Nephron progenitor cell (in vitro differentiated cells): Measurements from ENCODE around the gene RDH13.

Experiments used
- DNase-seq: peaks from one replicate; pipeline ENCODE4 v3.0.0; 2021
- H3K27ac Mint-ChIP-seq: 2 replicates; pipeline ENCODE4 v1.8.0; 2021; ENCODE audit warnings: mild to moderate bottlenecking, moderate library complexity, mixed read lengths
- H3K27me3 Mint-ChIP-seq: 2 replicates; pipeline ENCODE4 v1.8.0; 2021; ENCODE audit warnings: mild to moderate bottlenecking, low read depth, mixed read lengths; ENCODE audit not compliant: poor library complexity
- H3K36me3 Mint-ChIP-seq: 2 replicates; pipeline ENCODE4 v1.8.0; 2021; ENCODE audit warnings: low read depth, mixed read lengths
- H3K4me1 Mint-ChIP-seq: 2 replicates; pipeline ENCODE4 v1.8.0; 2021; ENCODE audit warnings: mixed read lengths
- H3K4me3 Mint-ChIP-seq: 2 replicates; pipeline ENCODE4 v1.8.0; 2021; ENCODE audit warnings: mild to moderate bottlenecking, moderate library complexity, mixed read lengths
- H3K9me3 Mint-ChIP-seq: 2 replicates; pipeline ENCODE4 v1.8.0; 2021; ENCODE audit warnings: mild to moderate bottlenecking, moderate library complexity, mixed read lengths
- TF ChIP-seq, protein P1 (sequence below): fragments of 200-600 bp; sonication (generic); IDR thresholded peaks from 2 replicates; pipeline ENCODE4 v1.5.0; 2021; ENCODE audit warnings: antibody characterized with exemption

Gene RDH13

DNA sequence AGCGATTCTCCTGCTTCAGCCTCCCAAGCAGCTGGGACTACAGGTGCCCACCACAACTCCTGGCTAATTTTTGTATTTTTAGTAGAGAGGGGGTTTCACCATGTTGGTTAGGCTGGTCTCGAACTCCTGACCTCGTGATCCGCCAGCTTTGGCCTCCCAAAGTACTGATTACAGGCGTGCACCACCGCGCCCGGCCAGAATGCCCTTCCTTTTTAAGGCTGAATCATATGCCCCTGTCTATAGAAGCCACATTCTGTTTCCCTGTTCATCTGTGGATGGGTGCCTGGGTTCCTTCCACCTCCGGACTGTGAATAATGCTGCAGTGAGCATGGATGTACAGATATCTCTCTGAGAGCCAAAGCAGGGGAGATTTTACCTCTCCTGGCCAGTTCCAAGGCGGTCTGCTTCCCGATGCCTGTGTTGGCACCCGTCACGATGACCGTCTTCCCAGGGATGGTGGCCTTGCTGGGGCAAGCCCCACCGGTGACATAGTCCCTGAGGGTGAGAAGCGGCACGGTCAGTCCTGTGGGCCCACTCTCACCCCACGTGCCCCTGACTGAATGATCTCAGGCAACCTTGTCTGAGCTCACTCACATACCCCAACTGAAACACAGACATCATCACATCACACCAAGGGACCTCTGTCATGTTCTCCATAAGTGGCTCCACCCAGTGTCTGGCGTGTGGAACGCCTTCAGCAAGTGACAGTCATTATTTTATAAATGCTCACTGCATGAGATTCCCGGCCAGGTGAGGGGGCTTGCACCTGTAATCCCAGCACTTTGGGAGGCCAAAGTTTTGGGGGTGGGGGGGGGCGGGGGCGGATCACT lies 4.0 kb downstream of the RDH13 start:
- TF ChIP-seq, protein P1, sequence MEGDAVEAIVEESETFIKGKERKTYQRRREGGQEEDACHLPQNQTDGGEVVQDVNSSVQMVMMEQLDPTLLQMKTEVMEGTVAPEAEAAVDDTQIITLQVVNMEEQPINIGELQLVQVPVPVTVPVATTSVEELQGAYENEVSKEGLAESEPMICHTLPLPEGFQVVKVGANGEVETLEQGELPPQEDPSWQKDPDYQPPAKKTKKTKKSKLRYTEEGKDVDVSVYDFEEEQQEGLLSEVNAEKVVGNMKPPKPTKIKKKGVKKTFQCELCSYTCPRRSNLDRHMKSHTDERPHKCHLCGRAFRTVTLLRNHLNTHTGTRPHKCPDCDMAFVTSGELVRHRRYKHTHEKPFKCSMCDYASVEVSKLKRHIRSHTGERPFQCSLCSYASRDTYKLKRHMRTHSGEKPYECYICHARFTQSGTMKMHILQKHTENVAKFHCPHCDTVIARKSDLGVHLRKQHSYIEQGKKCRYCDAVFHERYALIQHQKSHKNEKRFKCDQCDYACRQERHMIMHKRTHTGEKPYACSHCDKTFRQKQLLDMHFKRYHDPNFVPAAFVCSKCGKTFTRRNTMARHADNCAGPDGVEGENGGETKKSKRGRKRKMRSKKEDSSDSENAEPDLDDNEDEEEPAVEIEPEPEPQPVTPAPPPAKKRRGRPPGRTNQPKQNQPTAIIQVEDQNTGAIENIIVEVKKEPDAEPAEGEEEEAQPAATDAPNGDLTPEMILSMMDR: no peak
- Mint-ChIP-seq H3K27ac (peak overlapping the region; percentile 80), H3K27me3 (peaks cover 14% of the 10 kb centered on the region), H3K36me3 (peaks cover 42% of the 10 kb centered on the region), H3K4me3 (no peak overlapping the region), H3K9me3 (no peaks in the 10 kb centered on the region), H3K4me1 (peaks cover 11% of the 10 kb centered on the region)
- no peak for DNase-seq

DNA sequence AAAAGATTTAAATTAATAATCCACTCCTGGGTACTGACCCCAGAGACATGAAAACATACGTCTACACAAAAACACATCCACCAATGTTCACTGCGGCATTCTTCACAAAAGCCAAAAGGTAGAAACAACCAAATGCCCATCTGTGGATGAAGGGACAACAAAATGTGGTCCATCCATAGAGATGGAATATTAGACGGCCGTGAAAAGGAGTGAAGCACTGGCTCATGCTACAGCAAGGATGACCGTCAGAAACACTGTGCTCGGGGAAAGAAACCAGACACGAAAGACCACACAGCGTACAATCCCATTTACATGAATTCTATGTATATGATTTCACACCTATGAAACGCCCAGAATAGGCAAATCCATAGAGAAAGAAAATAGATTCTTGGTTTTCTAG lies 6.1 kb downstream of the RDH13 start:
- no peak overlapping the region for H3K4me3 Mint-ChIP-seq
- H3K36me3 Mint-ChIP-seq: peaks cover 58% of the 10 kb centered on the region
- no peaks in the 10 kb centered on the region for H3K9me3 Mint-ChIP-seq
- TF ChIP-seq, protein P1: no peak
- H3K4me1 Mint-ChIP-seq: peaks cover 5% of the 10 kb centered on the region
- DNase-seq: no peak
- H3K27me3 Mint-ChIP-seq: peaks cover 3% of the 10 kb centered on the region
- no peak overlapping the region for H3K27ac Mint-ChIP-seq

DNA sequence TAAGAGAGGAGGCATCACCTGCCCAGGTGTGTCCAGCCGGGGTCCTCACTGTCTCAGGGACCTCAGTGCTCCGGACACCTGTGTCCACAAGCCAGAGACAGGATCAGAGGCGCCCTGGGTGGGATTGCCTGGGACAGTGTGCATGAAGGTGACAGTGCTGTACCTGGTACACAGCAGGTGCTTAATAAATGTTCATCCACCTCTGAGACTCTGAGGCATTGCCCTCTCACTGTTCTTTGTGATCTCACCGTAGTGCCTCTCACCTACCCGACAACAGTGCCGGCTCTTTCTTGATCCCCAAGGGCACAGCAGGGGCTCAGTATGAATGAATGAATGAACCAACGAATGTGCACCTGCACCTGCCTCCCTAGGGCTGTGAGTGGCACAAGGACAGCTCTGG lies 9.2 kb downstream of the RDH13 start:
- Mint-ChIP-seq H3K36me3 (peaks cover 65% of the 10 kb centered on the region), H3K9me3 (no peaks in the 10 kb centered on the region), H3K27ac (no peak overlapping the region), H3K27me3 (peaks cover 1% of the 10 kb centered on the region), H3K4me1 (no peaks in the 10 kb centered on the region), H3K4me3 (no peak overlapping the region)
- TF ChIP-seq, protein P1: no peak
- DNase-seq: no peak

DNA sequence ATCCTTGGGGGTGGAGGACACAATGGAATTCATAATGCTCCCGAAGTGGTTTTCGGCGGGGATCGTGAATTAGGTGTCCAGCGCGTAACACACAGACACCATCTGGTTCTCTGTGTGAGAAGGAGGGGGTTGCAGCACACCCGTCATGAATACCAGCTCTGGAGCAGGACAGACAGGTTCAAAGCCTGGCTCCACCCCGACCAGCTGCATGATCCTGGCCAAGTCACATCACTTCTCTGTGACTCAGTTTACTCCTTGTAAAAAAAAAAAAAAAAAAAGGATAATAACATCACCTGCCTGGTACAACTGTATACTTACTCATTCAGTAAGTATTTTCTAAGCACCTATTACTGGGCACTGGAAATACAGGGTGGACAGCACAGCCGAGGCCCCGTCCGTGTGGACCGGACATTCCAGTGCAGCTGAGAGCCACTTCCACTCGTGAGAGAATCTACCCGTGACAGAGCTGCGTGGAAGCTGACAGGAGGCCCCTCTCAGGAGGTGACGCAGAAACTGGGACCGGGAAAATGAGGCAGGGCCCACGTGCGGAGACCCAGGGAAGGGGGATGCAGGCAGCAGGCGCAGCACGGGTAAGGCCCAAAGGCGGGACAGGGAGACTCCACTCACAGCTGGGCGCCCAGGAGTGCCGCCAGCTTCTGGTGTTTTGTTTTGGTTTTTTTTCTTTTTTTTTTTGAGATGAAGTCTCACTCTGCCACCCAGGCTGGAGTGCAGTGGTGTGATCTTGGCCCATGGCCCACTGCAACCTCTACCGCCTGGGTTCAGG lies 12.0 kb downstream of the RDH13 start:
- H3K4me1 Mint-ChIP-seq: no peaks in the 10 kb centered on the region
- no peaks in the 10 kb centered on the region for H3K27me3 Mint-ChIP-seq
- no peak overlapping the region for H3K27ac Mint-ChIP-seq
- no peak for DNase-seq
- H3K9me3 Mint-ChIP-seq: no peaks in the 10 kb centered on the region
- TF ChIP-seq, protein P1: no peak
- peaks cover 55% of the 10 kb centered on the region for H3K36me3 Mint-ChIP-seq
- no peak overlapping the region for H3K4me3 Mint-ChIP-seq

DNA sequence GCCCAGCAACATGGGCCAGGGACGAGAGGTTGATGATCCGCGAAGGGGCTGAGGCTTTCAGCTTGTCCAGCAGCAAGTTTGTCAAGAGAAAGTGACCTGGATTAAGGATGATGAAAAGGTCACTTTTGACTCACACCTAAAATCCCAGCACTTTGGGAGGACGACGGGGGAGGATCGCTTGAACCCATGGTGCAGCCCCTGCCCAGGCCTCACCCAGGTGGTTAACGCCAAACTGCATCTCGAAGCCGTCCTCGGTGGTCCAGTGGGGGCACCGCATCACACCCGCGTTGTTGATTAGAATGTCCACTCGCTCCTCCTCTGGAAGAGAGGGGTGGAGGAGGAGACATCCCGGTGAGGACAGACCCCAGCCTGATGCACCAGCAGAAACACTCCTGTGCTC lies 14.5 kb downstream of the RDH13 start:
- H3K27me3 Mint-ChIP-seq: no peaks in the 10 kb centered on the region

More for the DNA sequence above, 14.5 kb downstream of the RDH13 start:
- peaks cover 35% of the 10 kb centered on the region for H3K36me3 Mint-ChIP-seq
- TF ChIP-seq, protein P1: no peak
- no peaks in the 10 kb centered on the region for H3K4me1 Mint-ChIP-seq
- no peak overlapping the region for H3K4me3 Mint-ChIP-seq
- H3K27ac Mint-ChIP-seq: no peak overlapping the region
- H3K9me3 Mint-ChIP-seq: no peaks in the 10 kb centered on the region
- DNase-seq: no peak
